H9 (cell line): ENCODE results near the gene PXDC1. TPM values are rescaled to one million over a fixed set of nuclear protein-coding genes. Genes with fewer than 3 reads are reported as not detected.

Experiments used
- DNase-seq: peaks from one replicate; pipeline ENCODE4 v3.0.0-alpha.2; 2017
- H2AFZ ChIP-seq: one replicate; pipeline ENCODE4 v1.6.1; 2013; ENCODE audit warnings: mild to moderate bottlenecking, low read length, control low read depth, moderate library complexity
- H2AK5ac ChIP-seq: 2 replicates; pipeline ENCODE4 v1.6.1; 2013; ENCODE audit warnings: low read length, control low read depth, mixed read lengths; ENCODE audit not compliant: insufficient read length
- H2BK120ac ChIP-seq: one replicate; pipeline ENCODE4 v1.6.1; 2013; ENCODE audit warnings: low read depth, mild to moderate bottlenecking, low read length, control low read depth, inconsistent platforms; ENCODE audit not compliant: poor library complexity, severe bottlenecking
- H2BK12ac ChIP-seq: 2 replicates; pipeline ENCODE4 v1.6.1; 2013; ENCODE audit warnings: low read length, control low read depth, mixed read lengths, low read depth; ENCODE audit not compliant: insufficient read length
- H2BK15ac ChIP-seq: 2 replicates; pipeline ENCODE4 v1.6.1; 2013; ENCODE audit warnings: low read depth, low read length, control low read depth
- H2BK20ac ChIP-seq: one replicate; pipeline ENCODE4 v1.6.1; 2013; ENCODE audit warnings: low read depth, mild to moderate bottlenecking, low read length, control low read depth, inconsistent platforms; ENCODE audit not compliant: poor library complexity, severe bottlenecking
- H2BK5ac ChIP-seq: 2 replicates; pipeline ENCODE4 v1.6.1; 2013; ENCODE audit warnings: low read length, control low read depth, mixed read lengths; ENCODE audit not compliant: insufficient read length
- H3K14ac ChIP-seq: 2 replicates; pipeline ENCODE4 v1.6.1; 2013; ENCODE audit warnings: low read length, control low read depth; ENCODE audit not compliant: insufficient read depth
- H3K18ac ChIP-seq: 2 replicates; pipeline ENCODE4 v1.6.1; 2013; ENCODE audit warnings: low read depth, mild to moderate bottlenecking, mixed read lengths, low read length, control low read depth; ENCODE audit not compliant: insufficient read length
- H3K23ac ChIP-seq: 2 replicates; pipeline ENCODE4 v1.6.1; 2013; ENCODE audit warnings: low read length, control low read depth, mixed read lengths, low read depth; ENCODE audit not compliant: insufficient read length
- H3K23me2 ChIP-seq: 2 replicates; pipeline ENCODE4 v1.6.1; 2013; ENCODE audit warnings: low read depth, mild to moderate bottlenecking, mixed read lengths, low read length, control low read depth; ENCODE audit not compliant: insufficient read length, poor library complexity, severe bottlenecking
- H3K27ac ChIP-seq: 2 replicates; pipeline ENCODE4 v1.5.1; 2013; ENCODE audit warnings: low read length, control low read depth, mixed read lengths, low read depth; ENCODE audit not compliant: insufficient read length
- H3K27me3 ChIP-seq: 2 replicates; pipeline ENCODE4 v1.6.1; 2013; ENCODE audit warnings: low read length, control low read depth, inconsistent platforms; ENCODE audit not compliant: insufficient read depth
- H3K4ac ChIP-seq: 2 replicates; pipeline ENCODE4 v1.6.1; 2013; ENCODE audit warnings: low read depth, mild to moderate bottlenecking, control low read depth, inconsistent platforms, low read length, moderate library complexity
- H3K4me1 ChIP-seq: 2 replicates; pipeline ENCODE4 v1.6.1; 2013; ENCODE audit warnings: low read length, control low read depth, inconsistent platforms; ENCODE audit not compliant: insufficient read depth
- H3K4me2 ChIP-seq: 2 replicates; pipeline ENCODE4 v1.6.1; 2013; ENCODE audit warnings: low read length, control low read depth, mixed read lengths; ENCODE audit not compliant: insufficient read length, insufficient read depth
- H3K56ac ChIP-seq: 2 replicates; pipeline ENCODE4 v1.6.1; 2013; ENCODE audit warnings: low read depth, mild to moderate bottlenecking, mixed read lengths, low read length, control low read depth; ENCODE audit not compliant: insufficient read length
- H3K79me1 ChIP-seq: 2 replicates; pipeline ENCODE4 v1.6.1; 2013; ENCODE audit warnings: low read depth, mild to moderate bottlenecking, moderate library complexity, low read length, control low read depth, inconsistent platforms; ENCODE audit not compliant: insufficient read depth, poor library complexity, severe bottlenecking
- H3K79me2 ChIP-seq: 2 replicates; pipeline ENCODE4 v1.6.1; 2013; ENCODE audit warnings: low read length, control low read depth, inconsistent platforms; ENCODE audit not compliant: insufficient read depth
- H3K9ac ChIP-seq: 2 replicates; pipeline ENCODE4 v1.6.1; 2013; ENCODE audit warnings: low read length, control low read depth, mixed read lengths; ENCODE audit not compliant: insufficient read length; ENCODE audit errors: extremely low read depth
- H3K9me3 ChIP-seq: one replicate; pipeline ENCODE4 v1.6.1; 2013; ENCODE audit warnings: low read depth, low read length, inconsistent platforms; ENCODE audit not compliant: control insufficient read depth
- H3T11ph ChIP-seq: one replicate; pipeline ENCODE4 v1.6.1; 2013; ENCODE audit warnings: mild to moderate bottlenecking, low read length, control low read depth, inconsistent platforms
- H4K20me1 ChIP-seq: one replicate; pipeline ENCODE4 v1.6.1; 2013; ENCODE audit not compliant: control insufficient read depth, insufficient read length, insufficient read depth
- H4K5ac ChIP-seq: 2 replicates; pipeline ENCODE4 v1.6.1; 2013; ENCODE audit warnings: low read depth, mild to moderate bottlenecking, mixed read lengths, low read length, control low read depth; ENCODE audit not compliant: insufficient read length
- H4K8ac ChIP-seq: replicated peaks from 2 replicates; pipeline ENCODE4 v1.6.1; 2013; ENCODE audit warnings: low read length, control low read depth, mixed read lengths, low read depth; ENCODE audit not compliant: insufficient read length
- H4K91ac ChIP-seq: 2 replicates; pipeline ENCODE4 v1.6.1; 2013; ENCODE audit warnings: low read depth, mild to moderate bottlenecking, moderate library complexity, mixed read lengths, low read length, control low read depth; ENCODE audit not compliant: insufficient read length
- H3K27ac Mint-ChIP-seq, 3 experiments: 2 replicates in 2 of 3; 3 replicates in 1 of 3; pipeline ENCODE4 v1.8.0; 2020 to 2021; ENCODE audit warnings: mixed read lengths in 3 of 3, mild to moderate bottlenecking in 1 of 3, moderate library complexity in 1 of 3
- H3K27me3 Mint-ChIP-seq: 2 replicates; pipeline ENCODE4 v1.8.0; 2021; ENCODE audit warnings: low read depth, mild to moderate bottlenecking, moderate library complexity, mixed read lengths
- H3K36me3 Mint-ChIP-seq, 3 experiments: 2 replicates in 2 of 3; 3 replicates in 1 of 3; pipeline ENCODE4 v1.8.0; 2020 to 2021; ENCODE audit warnings: low read depth in 3 of 3, mixed read lengths in 3 of 3; ENCODE audit not compliant: insufficient read depth in 1 of 3
- H3K4me1 Mint-ChIP-seq, 2 experiments: 2 replicates each; pipeline ENCODE4 v1.8.0; 2020; ENCODE audit warnings: mixed read lengths in 2 of 2
- H3K4me3 Mint-ChIP-seq, 2 experiments: 2 replicates in 1 of 2; 3 replicates in 1 of 2; pipeline ENCODE4 v1.8.0; 2020 to 2021; ENCODE audit warnings: mild to moderate bottlenecking in 2 of 2, mixed read lengths in 2 of 2, moderate library complexity in 1 of 2
- H3K9me3 Mint-ChIP-seq, 2 experiments: 2 replicates in 1 of 2; 3 replicates in 1 of 2; pipeline ENCODE4 v1.8.0; 2020; ENCODE audit warnings: mild to moderate bottlenecking in 2 of 2, mixed read lengths in 2 of 2, moderate library complexity in 1 of 2
- WGBS: extraction: QIAGEN DNeasy Blood & Tissue Kit; methylation state at CpG from one replicate; pipeline ENCODE4 v1.1.7; 2013; ENCODE audit warnings: missing lambda C conversion rate, low lambda C conversion rate, mixed read lengths; ENCODE audit not compliant: insufficient read length; ENCODE audit errors: extremely low coverage; 5-methylcytosine and 5-hydroxymethylcytosine counted together
- total RNA-seq: library from RNA; stranded (reverse); gene quantifications from 2 replicates; pipeline ENCODE4 v1.2.1, GENCODE V29; 2021
- TF ChIP-seq, protein P1 (sequence below): fragments of 200-600 bp; sonication (generic); conservative IDR thresholded peaks from 3 replicates; pipeline ENCODE4 v1.8.0; 2021; ENCODE audit warnings: antibody characterized with exemption, mild to moderate bottlenecking

Gene PXDC1
- total RNA-seq, 1 experiment from 2014 or later: 3.1 TPM

DNA sequence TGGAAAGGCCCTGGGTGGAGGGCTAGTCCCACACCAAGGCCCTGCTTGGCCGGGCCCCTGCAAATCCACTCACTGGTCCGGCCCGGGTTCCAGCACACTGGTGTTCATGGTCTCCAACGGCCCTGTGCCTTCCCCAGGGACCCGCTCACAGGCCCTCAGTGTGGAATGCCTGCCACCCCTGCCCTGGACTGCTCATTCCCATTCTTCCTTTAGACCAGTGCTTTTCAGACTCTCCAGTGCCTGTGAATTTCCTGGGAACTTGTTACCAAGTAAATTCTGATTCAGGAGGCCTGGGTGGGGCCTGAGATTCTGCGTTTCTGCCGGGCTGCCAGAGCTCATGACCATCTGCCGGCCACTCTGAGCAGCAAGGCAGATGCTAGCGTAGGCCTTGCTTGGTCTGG lies 5.7 kb upstream of the PXDC1 start:
- H4K91ac ChIP-seq: peak overlapping the region; percentile 26
- H2BK12ac ChIP-seq: peak overlapping the region; percentile 72
- peaks cover 5% of the 10 kb centered on the region; the same call in 1 of the 2 replicates for H3K4me1 ChIP-seq
- Mint-ChIP-seq H3K27me3 (peaks cover 32% of the 10 kb centered on the region), H3K4me3 (no peak overlapping the region), H3K36me3 (no peaks in the 10 kb centered on the region), H3K4me1 (peaks cover 32 to 47% of the 10 kb centered on the region in 2 experiments), H3K27ac (peak overlapping the region in 2 of 3 experiments; percentile 63 to 84; a peak in 3 of 7 replicates), H3K9me3 (no peaks in the 10 kb centered on the region)
- H3K4me2 ChIP-seq: no peak overlapping the region
- no peak overlapping the region for H3K56ac ChIP-seq
- H3K9me3 ChIP-seq: no peaks in the 10 kb centered on the region
- no peak for DNase-seq
- no peak overlapping the region for H2BK120ac ChIP-seq
- peak overlapping the region; percentile 76 for H2BK20ac ChIP-seq
- H2AFZ ChIP-seq: no peak overlapping the region
- no peaks in the 10 kb centered on the region for H3K79me2 ChIP-seq
- H3K4ac ChIP-seq: no peak overlapping the region
- TF ChIP-seq, protein P1, sequence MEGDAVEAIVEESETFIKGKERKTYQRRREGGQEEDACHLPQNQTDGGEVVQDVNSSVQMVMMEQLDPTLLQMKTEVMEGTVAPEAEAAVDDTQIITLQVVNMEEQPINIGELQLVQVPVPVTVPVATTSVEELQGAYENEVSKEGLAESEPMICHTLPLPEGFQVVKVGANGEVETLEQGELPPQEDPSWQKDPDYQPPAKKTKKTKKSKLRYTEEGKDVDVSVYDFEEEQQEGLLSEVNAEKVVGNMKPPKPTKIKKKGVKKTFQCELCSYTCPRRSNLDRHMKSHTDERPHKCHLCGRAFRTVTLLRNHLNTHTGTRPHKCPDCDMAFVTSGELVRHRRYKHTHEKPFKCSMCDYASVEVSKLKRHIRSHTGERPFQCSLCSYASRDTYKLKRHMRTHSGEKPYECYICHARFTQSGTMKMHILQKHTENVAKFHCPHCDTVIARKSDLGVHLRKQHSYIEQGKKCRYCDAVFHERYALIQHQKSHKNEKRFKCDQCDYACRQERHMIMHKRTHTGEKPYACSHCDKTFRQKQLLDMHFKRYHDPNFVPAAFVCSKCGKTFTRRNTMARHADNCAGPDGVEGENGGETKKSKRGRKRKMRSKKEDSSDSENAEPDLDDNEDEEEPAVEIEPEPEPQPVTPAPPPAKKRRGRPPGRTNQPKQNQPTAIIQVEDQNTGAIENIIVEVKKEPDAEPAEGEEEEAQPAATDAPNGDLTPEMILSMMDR: no peak
- no peak overlapping the region for H2BK5ac ChIP-seq
- no peak overlapping the region for H2AK5ac ChIP-seq
- no peaks in the 10 kb centered on the region for H4K20me1 ChIP-seq
- no peak overlapping the region for H4K5ac ChIP-seq
- no peak overlapping the region for H3T11ph ChIP-seq
- no peak overlapping the region for H4K8ac ChIP-seq
- H3K27me3 ChIP-seq: peaks cover 9% of the 10 kb centered on the region; the same call in 1 of the 2 replicates
- H3K23ac ChIP-seq: no peak overlapping the region
- H3K9ac ChIP-seq: no peak overlapping the region
- H3K14ac ChIP-seq: no peak overlapping the region
- no peaks in the 10 kb centered on the region for H3K79me1 ChIP-seq
- H2BK15ac ChIP-seq: no peak overlapping the region
- H3K27ac ChIP-seq: no peak overlapping the region
- peaks cover under 1% of the 10 kb centered on the region for H3K23me2 ChIP-seq
- no CpG with 5 or more reads among the region's 9 CpGs for WGBS
- no peak overlapping the region for H3K18ac ChIP-seq
